ENCODE results near the gene CEMIP.

CEMIP gene, protein sequence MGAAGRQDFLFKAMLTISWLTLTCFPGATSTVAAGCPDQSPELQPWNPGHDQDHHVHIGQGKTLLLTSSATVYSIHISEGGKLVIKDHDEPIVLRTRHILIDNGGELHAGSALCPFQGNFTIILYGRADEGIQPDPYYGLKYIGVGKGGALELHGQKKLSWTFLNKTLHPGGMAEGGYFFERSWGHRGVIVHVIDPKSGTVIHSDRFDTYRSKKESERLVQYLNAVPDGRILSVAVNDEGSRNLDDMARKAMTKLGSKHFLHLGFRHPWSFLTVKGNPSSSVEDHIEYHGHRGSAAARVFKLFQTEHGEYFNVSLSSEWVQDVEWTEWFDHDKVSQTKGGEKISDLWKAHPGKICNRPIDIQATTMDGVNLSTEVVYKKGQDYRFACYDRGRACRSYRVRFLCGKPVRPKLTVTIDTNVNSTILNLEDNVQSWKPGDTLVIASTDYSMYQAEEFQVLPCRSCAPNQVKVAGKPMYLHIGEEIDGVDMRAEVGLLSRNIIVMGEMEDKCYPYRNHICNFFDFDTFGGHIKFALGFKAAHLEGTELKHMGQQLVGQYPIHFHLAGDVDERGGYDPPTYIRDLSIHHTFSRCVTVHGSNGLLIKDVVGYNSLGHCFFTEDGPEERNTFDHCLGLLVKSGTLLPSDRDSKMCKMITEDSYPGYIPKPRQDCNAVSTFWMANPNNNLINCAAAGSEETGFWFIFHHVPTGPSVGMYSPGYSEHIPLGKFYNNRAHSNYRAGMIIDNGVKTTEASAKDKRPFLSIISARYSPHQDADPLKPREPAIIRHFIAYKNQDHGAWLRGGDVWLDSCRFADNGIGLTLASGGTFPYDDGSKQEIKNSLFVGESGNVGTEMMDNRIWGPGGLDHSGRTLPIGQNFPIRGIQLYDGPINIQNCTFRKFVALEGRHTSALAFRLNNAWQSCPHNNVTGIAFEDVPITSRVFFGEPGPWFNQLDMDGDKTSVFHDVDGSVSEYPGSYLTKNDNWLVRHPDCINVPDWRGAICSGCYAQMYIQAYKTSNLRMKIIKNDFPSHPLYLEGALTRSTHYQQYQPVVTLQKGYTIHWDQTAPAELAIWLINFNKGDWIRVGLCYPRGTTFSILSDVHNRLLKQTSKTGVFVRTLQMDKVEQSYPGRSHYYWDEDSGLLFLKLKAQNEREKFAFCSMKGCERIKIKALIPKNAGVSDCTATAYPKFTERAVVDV (N-terminal part only)

DNA sequence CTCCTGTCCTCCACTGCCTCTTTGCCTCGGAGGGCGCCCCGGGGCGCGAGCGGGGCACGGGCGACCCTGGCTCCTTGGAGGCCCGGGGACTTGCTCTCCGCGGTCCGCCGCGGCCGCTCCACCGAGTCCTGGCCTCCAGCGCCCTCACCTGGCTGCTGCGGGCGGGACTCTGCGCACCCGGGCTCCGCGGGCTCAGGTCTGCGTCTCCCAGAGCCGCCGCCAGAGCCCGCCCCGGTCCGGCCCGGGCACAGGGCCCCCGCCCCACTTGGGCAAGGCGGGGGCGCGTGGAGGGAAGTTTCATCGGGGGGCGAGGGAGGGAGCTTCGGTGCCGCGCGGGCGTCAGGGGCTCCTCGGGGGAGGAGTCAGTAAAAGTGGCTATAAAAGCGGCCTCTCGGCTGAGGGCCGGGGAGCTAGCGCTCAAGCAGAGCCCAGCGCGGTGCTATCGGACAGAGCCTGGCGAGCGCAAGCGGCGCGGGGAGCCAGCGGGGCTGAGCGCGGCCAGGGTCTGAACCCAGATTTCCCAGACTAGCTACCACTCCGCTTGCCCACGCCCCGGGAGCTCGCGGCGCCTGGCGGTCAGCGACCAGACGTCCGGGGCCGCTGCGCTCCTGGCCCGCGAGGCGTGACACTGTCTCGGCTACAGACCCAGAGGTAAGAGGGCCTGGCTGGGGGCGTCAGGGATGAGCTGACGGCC is at the start of gene CEMIP:
TSS of gene CEMIP (plus strand) at position 407 of the 694 bp plus-strand sequence. CDS start 94,510 bp downstream, outside the sequence.
- no peak for DNase-seq (ENCODE audit: low read depth)

DNA sequence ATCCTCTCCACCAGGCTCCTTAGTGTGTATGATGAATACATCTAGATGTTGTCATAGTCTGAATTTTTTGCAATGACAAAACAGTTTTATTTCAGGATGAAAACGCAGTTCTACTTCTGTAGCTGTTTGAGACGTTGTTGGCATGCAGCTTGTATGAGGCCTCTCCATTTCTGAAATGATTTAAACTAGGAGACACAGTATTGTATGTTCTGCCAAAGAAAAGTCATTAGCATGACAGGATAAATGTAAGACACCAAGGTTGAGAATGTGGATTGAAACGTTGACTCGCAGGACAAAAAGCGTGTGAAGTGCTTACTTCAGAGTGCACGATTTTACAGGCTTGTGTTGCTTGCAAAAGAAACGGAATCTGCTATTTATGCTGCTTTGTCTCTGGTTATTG is 48.8 kb upstream of the CEMIP start:
- DNase-seq (ENCODE audit: low read depth) = no peak

GRCh38 chr15:80730926-80731325 is 48.2 kb upstream of the CEMIP start:
- DNase-seq (ENCODE audit: low read depth) = no peak

GRCh38 chr15:80732167-80732566 is 47.0 kb upstream of the CEMIP start:
- no peak for DNase-seq (ENCODE audit: low read depth)

DNA sequence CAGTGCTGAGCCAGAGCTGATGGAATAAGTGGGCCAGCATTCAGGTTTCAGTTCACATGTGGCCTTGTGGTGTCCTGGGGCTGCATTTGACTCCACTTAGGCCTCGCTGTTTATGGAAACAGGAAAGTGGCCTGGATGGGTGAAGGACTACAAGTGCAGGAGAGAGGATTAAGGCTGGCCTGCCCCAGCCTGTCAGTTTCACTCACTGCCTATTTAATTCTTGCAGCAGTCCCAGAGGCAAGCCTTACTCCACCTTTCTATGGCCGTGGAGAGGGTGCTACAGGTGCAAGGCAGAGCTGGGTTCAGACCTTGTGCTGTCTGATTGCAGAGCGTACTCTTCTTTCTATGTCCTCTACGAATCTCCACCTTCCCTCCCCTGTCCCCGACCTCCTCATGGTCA is 46.4 kb upstream of the CEMIP start:
- no peak for DNase-seq (ENCODE audit: low read depth)

GRCh38 chr15:80733460-80733859 is 45.7 kb upstream of the CEMIP start:
- no peak for DNase-seq (ENCODE audit: low read depth)

DNA sequence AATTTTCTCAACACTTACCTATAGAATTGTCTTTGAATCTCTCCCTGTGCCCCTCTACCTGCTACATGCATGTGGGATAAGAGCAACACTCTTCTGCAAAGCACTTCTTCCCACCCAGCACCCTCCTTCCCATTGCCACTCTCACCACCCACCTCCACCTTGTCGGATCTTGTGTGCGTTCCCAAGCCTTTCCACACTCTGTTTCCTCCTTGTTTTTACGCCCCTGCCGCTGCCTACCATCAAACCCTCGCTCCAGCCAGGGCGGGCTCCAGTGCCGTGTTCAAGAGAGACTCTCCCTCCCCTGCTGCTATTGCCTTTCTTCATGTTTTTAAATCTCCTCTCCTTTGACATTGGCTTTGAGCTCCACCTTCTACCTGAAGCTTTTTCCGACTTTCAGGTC is 43.8 kb upstream of the CEMIP start:
- no peak for DNase-seq (ENCODE audit: low read depth)

- no peak for DNase-seq (ENCODE audit: low read depth)
These were observed 42.6 kb upstream of the CEMIP start for GRCh38 chr15:80736560-80736959.

DNA sequence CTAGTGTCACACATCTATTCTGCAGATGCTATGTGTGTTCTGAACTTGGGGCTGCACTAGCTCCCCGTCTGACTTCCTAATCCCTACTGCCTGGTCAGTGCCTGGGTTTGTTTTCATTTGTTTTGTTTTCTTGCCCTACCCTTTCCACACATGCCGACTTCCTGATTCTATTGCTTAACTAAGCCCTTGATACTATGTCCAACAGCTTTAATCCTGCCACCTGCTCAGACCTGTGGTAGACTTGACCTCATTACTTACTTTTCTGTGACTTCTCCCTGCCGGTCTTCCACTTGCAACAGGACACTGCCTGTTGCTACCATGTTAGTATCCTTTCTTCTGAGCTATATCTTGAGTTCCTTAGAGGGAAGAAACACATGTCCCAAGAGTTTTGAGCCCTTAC is 39.3 kb upstream of the CEMIP start:
- no peak for DNase-seq (ENCODE audit: low read depth)

GRCh38 chr15:80742081-80742480 is 37.1 kb upstream of the CEMIP start:
- DNase-seq (ENCODE audit: low read depth) = no peak

- DNase-seq (ENCODE audit: low read depth) = no peak
These were observed 35.9 kb upstream of the CEMIP start for GRCh38 chr15:80743189-80743833.

GRCh38 chr15:80744415-80744814 is 34.8 kb upstream of the CEMIP start:
- no peak for DNase-seq (ENCODE audit: low read depth)

- DNase-seq (ENCODE audit: low read depth) = no peak
These were observed 34.3 kb upstream of the CEMIP start for GRCh38 chr15:80744826-80745225.

- no peak for DNase-seq (ENCODE audit: low read depth)
These were observed 33.3 kb upstream of the CEMIP start for GRCh38 chr15:80745888-80746287.

DNA sequence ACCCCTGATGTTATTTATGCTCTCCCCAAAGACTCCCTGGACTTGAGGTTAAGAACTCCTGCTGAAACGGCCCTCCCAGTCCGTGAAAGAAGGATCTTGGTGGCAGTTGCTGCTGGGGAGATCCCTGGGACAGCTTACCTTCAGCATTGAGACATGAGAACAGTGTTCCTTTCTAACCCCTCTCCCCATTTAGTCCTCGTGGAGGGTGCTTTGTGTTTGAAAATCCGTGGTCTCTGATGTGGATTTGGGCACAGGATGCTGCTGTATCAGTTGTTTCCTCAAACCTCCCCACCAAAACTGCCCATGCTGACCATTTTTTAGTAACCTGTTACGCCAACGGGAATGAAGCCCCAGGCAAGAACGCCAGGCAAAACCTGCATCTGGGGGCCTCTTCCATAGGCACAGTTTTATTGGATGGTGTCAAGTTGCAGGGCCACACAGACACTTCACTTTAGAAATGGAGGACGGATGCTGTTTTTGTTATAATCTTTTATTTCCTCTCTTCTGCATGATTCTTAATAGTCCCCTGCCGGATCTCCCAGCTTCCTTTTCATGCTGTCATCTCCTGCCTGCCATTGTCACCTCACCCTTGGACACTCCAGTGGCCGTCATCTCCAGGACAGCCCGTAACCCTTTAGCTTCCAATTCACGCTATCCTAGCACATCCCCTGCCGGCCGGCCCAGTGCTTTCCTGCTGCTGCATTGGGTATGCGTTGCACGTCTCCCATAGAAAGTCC is 31.7 kb upstream of the CEMIP start:
- DNase-seq (ENCODE audit: low read depth) = no peak

DNA sequence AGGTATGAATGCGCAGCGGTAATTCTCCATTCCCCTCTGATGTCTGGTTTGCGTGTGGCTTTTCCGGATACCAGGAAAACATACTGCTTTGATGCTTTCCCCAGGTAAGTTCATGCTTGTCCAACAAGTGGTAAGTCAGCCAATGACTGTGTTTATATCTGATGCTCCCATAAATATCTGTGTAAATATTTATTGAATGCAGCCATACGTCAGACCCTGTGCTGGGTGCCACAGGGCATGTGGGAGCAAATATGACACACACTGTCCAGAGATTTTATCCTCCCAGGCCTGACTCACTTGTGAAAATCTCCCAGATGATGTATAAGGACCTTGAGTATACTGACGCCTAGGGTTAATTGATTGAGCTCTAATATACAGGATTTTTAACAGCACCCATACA is 29.6 kb upstream of the CEMIP start:
- no peak for DNase-seq (ENCODE audit: low read depth)

- no peak for DNase-seq (ENCODE audit: low read depth)
These were observed 28.6 kb upstream of the CEMIP start for GRCh38 chr15:80750575-80750974.

GRCh38 chr15:80752204-80752603 is 27.0 kb upstream of the CEMIP start:
- DNase-seq (ENCODE audit: low read depth) = no peak

- no peak for DNase-seq (ENCODE audit: low read depth)
These were observed 26.0 kb upstream of the CEMIP start for GRCh38 chr15:80753161-80753560.

GRCh38 chr15:80754014-80754413 is 25.2 kb upstream of the CEMIP start:
- DNase-seq (ENCODE audit: low read depth) = no peak

- no peak for DNase-seq (ENCODE audit: low read depth)
These were observed 23.3 kb upstream of the CEMIP start for GRCh38 chr15:80755885-80756284.
